Stimulated activated CD4-positive, alpha-beta T cell treated with anti-CD3 and anti-CD28 coated beads, Interleukin-1b, Interleukin-23, amount 100 ng/mL, for 24 hours (primary cell): ENCODE data around the gene JHY.
A peak's percentile ranks its signal among the peaks of the same experiment; 100 is the strongest.

ENCODE experiments used
- DNase-seq, 4 experiments: peaks; one replicate each; pipeline ENCODE4 v3.0.0-alpha.2; 2020; ENCODE audit warnings: low read depth in 4 of 4, low spot score in 1 of 4

JHY gene

DNA sequence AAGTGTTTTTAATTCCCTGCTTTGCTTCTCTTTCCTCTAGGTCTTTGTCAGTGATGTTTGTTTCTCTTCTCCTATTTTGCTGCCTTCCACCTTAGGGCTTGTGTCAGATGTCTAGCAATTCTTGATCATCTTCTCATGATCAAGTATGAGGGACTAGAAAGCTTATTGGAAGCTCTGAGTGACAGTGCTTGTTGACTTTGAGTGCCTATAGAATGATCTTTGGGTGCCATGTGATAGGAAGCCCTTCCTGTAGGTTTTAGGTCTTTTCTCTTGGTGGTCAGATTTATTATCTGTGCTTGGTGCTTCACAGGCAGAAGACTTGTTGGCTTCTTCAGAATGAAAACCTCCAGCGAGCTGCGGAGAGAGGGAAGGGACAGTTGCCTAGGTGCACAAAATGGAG lies 56.0 kb downstream of the JHY start:
- DNase-seq: no peak

DNA sequence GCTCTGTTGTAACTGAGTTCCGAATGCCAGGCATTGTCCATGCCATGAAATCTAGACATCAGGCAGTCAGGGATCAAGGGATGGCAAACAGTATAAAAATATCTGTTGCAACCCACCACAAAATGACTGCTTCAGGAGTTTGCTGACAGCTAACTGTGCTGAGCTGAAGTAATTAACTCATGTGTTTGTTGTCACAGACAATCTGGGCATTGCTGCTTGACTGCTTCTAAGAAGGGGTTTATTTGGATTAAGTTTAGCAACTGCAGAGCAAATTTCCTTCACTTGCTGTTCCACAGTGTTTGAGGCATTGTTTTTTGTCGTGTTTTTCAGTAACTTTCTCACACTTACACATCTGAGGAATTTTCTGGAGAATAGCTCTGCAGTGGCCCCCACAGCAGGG lies 68.7 kb downstream of the JHY start:
- no peak for DNase-seq

DNA sequence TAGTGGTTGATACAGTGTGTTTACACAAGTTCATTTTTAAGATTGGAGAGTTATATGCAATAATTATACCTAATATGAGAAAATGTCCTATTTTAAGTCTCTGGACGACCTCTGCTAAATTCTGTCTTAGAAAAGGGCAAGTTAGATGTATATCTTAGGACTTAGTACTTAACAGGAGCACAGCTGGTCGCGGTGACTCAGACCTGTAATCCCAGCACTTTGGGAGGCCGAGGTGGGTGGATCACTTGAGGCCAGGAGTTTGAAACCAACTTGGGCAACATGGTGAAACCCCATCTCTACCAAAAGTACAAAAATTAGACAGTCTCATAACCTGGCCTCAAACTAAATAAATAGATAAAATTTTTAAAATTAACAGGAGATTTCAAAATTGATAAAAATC lies 71.9 kb downstream of the JHY start:
- no peak for DNase-seq

DNA sequence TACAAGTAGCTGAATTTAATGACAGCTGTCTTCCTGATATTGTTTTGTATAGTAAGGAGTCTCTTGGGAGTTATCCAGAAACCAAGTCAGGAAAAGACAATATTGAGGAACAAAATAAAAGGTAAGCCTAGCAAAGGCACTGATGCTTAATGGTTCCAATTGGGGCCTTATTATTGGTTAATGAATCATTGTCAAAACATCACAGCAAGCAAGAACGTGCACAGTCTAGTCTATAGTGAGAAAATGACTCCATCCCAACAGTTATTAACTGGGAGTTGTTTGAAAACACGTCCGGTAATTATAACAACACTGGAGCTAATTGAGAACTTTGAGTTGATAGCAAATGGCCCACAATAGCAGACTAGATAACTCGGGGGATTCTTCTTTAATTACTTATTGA lies 81.4 kb downstream of the JHY start:
- DNase-seq: no peak

DNA sequence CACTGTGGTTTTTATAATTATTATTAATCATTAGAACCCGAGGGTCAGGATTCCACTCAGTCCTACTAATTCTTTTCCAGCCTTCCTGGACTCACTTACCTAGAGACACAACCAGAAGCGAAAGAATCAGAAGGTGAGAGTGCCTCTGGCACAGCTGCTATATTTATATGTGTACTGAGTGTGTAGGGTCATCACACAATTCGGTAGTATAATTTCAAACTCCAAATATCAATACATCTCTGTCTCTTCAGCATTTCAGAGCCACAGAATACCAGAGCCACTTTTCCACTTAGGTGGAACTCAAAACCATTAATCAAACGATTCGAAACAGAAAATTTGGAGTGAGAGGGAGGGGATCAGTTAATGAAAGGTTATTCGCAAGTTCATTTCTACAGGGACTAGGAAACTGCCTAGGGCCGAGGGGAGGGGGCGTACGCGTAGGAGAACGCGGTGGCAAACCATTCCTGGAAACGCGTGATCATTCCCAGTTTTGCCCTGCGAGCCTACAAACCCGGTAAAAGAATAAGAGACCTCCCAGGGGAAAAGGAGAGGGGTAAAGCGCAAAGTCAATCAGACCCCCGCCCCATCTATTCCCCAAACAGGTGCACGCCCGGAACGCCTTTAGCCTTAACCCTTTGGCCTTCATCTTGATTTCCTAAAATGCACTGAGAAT lies 93.6 kb downstream of the JHY start:
- no peak for DNase-seq

DNA sequence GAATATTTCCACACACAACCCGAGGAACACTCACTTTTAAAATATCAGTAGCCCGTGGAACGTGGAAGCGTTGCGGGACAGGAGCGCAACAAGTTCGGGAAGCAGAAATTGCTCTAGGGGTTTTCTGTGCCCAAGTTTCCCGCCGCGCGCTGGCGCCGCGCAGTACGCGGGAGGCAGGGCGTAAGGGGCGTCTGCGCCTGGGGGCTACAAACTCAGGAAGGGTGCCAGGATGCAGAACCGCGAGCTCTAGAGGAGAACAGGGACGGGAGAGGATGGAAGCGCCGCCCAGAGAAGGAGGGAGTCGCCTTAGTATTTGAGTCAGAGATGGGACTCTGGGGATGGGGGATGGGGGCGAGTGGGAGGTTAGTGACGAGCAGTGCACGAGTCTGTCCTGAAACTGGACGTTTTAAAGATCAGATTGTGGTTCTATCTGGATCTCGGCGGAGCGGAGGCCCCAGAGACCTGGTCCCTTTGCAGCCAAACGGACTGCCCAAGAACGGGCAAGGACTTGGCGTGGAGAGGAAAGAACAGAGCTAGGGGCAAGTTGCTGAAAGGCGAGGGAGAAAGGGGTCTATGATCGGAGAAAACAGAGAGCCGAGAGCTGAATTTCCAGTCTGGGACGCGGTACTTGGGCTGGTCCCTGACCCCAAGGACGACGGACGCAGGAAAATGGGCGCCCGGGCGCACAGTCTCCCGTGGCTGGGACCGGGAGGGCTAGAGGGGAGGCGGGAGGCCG lies 94.3 kb downstream of the JHY start:
- no peak for DNase-seq

DNA sequence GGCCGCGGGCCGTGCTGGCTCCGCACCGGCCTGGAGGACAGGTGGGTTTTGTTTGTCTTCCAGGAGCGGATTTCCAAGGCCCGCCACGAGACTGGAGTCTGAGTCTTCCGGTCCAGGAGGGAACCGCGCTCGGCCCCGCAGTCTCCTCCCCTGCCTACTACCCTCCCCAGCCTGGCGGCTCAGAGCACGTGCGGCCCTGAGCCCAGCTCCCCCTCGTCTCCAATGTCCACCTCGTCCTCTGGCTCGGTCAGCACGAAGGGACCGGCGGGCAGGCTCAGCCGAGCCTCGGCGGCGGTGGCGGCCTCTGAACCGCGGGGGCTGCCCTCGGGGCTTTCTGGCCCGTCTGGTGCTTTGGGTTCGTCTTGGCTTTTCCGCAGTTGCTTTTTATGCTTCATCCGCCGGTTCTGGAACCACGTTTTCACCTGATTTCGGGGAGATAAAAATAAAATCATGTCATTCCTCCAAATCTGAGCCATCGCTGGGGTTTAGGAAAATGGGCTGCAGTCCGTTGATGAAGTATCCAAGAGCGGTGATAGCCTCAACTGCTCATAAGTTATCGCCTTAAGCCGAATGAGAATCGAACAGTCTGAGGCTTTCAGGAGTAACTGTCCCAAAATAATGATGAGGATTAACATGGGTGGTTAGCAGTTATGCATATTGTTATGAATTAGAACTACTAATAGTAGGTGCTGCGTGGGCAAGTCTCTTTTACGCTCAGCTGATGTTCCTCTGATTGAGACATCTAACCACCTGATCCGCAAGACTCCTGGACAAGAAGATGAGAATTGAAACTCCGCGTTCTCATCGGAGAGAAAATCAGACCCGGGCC lies 95.1 kb downstream of the JHY start:
- DNase-seq: no peak

DNA sequence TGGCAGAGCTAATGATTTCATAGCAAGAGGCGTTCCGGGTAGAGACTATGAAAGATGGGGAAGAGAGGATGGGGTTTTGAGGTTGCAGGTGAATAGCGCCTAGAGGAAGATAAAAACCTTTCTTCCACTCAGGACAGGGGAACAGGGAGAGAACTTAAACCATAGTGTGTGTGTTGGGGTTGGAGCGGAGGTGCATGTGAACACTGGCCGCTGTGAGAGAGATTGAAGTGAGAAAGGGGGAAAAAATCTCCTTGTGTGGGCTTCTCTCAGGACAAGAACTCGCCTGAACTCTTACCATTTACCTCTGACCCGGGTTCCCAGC lies 95.7 kb downstream of the JHY start:
- no peak for DNase-seq

DNA sequence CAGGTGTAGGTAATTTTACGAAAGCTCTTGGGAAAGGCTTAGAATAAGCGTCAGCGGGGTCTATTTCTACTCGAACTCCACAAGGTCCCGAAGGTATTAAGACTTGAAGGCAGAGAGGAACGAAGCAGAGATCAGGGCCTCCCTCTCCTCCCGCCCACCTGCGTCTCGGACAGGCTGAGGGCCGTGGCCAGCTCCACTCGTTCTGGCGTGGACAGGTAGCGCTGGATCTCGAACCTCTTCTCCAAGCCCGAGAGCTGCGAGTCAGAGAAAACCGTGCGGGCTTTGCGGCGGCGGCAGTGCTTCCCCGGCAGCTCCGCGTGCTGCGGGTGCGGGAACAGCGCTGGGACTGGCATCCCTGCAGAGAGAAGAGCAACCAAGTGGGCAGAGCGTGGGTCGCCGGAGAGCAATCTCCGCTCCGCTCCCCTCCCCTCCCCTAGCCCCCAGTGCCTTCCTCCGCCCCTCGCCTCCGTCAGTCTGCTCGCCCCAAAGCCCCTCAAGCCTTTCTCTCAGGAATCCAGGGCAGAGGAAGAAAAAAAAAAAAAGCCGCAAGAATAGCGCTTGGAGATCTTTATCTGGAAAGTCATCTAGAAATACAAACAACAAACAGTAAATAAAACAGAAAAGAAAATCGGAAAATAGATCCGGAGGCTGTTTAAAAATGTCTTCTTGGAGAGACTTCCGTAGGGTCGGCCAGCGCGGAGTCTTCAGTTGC lies 96.7 kb downstream of the JHY start:
- DNase-seq: no peak

DNA sequence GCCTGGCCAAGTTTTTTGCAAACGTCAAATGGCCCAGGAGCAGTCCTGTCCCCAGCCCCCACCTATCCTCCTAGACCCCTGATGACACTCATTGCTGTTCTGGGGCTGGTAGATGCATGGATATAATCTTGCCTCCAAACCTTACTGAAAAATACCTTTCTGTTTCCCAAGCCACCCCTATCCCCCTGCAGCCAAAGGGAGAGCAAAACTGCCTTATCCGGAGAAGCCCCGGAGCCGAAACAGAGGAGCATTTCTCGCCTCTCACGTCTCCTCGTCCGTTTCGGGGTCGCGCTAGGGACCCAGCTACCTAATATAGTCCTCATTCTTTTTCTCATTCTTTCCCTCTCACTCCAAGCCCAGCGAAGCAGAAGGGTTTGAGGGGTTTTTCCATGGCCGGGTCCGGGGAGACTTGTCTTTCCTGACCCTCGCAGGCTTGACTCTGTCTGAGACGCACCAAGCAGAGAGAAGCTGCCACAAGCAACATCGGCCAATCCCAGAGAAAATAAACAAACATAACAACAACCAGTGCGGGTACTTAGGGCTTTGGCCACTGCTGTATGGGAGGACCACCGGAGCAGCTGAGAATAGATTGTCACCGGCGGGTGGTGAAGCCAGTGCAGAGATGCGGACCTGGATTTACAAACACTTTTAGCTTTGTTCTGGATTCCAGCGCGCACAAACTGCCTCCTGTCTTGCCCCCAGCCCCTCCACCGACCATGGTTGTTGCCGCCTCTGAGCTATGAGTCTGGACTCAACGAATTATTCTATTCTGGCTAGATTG lies 97.4 kb downstream of the JHY start:
- no peak for DNase-seq

DNA sequence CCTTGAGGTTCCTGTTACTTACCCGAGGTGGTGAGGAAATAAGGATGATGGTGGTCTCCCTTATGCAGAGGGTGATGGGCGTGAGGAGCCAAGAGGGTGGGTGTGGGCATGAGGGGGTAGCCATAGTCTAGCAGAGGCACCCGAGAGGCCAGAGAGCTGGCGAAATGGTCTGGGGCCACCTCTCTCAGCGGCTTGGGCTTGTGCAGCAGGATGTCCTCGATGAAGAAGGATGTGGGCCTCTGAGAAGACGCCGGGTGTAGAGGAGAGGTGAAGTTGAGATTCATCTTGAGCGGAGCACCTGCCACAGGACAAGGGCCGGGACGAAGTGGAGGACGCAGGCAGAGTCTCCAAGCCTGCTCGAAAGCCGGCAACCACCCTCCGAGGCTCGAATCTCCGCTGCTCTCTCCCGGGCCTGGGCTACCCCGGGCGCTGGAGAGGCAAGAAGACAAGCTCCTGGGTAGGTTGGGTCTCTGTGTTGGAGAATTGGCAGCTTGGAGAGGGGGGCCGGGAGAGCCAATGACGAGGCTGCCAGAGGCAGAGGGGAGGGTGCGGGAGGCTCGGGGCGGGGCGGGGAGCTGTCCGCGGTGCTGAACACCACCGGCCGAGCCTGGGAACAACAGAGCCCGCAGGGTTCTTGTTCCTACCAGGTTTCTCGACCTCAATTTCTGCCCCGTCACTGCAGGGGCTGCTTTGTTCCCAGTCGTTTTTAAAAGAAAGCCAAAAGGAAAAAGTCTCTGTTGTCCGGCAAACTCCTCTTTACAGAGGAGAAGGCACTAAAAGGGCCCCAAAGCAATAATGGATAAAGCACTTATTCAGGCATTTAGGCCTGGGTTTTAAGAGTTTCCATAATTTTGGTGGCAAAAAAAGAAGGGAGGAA lies 99.1 kb downstream of the JHY start, which contains the start of gene BSX:
Gene BSX, minus strand, starts transcription at position 447 of the 877 bp plus-strand sequence. Its CDS starts 163 bp downstream, at position 284.
- DNase-seq: peak in 3 of 4 experiments; percentile 29 to 40 (median 33)

DNA sequence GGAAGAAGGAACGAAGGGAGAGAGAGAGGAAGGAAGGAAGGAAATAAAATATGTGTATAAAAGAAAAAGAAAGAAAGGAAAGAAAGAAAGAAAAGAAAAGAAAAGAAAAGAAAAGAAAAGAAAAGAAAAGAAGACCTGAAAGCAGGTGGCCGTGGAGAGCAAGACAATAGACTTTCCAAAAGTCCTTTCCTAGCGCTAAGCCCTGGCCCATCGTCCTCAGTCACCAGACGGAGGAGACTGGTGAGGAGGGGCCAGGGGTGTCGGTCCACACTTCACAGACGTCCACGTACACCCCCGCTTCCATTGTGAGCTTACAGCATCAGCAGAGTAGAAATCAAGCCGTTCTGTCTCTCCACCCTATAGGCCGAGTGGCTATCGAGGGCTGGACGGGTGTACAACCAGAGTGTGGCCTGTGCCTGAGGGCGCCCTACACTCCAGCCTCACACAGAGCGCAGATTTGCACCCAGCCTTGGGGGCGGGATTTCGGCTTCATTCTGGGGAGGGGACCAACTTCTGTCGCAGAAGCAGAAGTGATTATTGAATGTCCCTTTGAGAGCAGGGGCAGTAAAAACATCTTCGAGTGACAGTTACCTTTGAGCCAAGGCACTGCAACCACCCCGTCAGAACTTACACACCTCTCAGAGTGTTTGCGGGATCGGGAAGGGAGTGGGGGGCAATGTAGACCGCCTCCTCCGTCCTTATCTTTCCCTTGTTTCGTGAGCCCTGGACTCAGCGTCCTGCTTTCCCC lies 101.1 kb downstream of the JHY start:
- no peak for DNase-seq

DNA sequence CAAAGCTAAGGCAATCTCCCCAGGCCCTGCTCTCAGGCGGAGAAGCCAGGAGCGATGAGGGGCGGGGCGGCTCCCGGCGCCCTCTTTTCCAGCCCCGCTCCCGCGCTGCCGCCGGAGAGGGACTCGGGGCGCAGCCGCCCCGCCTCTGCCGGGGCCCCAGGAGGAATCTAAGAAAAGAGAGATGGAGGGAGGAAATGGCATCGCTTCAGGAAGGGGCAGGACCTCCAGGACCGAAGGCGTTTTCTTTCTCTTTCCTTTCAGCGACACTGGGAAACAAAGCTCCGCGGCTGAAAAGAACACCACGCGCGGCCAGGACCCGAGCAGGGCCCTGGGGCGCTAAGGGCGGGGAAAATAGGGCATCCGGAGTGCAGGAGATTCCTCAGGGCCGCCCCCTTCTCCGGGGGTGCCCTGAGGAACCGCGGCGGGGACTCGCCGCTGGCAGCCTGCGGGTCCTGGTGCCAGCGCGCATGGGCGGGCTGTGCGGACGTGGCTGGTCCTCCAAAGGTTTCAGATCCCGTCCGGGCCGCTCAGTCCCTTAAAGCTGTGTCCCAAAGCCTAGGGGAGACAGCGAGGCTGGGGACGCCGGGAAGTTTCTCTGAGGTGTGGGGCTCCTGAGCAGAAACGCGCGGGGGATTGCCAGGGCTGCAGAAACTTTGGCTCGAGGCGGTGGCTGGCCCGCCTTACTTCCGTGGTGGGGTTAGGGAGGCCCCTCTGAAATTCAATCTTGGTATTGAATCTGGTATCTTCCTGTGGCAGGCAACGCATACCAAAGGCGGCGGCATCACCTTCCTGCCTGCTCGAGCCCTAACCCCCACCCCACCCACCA lies 101.8 kb downstream of the JHY start:
- DNase-seq: no peak

DNA sequence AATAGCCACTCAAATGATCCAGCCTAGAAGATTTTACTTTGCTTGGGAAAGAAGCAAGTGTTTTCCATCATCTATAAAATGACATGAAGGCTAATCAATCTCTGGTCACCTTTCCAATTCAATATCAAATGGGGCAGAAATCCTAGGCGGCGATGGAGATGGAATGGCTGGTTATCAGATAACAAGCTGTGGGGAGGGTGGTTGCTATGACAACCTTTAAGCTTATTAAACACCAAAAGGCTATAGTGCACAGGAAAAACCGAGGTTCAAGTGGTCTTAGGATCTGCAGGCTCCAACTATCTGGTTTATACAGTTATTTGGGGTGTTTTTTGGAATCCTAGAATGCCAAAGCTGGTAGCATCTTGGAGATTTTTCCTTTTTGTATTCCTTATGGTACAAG lies 113.0 kb downstream of the JHY start:
- no peak for DNase-seq

DNA sequence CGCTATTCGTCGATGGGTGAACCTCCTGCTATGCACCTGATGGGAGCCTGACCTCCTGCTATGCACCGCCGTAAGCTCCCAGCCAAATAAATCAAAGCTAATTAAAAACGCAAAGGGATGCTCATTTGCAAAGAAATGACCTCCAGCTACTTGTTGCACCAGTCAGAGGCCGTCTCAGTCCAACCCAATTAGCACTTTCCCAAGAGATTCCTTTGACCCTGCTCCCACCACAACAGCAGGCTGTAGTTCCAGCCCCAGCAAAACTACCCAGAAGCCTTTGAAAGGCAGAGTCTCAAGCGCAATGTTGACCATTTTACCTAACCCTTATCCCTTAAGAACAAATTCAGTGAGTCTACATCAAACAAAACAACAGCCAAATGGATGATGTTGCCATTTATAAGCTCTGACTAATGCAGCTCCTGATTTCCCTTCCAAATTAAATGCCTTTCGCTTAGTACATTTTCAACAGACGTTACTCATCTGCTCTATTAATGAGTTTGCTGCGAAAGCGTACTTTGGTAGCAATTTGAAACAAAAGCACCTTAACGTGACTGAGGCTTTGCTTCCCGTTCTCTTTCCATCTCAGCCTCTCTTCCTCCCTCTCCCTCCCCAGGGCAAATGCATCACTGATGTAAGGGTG lies 116.3 kb downstream of the JHY start:
- DNase-seq: no peak

DNA sequence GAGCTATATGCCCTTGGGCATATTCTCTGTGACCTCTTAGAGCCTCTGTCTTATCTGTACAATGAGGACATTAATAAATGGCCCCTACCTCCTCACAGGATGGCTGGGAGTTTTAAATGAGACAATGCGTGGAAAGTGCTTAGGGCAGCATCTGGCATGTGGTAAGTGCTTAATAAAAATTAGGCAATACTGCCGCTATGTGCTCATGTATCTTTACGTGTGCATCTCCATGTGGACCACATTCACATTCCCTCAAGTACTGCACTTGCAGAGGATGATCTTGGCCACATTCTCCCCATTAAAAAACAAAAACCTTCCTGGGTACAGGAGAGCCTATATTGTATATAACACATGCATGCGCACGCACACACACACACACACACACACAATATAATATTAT lies 118.2 kb downstream of the JHY start:
- DNase-seq: no peak

DNA sequence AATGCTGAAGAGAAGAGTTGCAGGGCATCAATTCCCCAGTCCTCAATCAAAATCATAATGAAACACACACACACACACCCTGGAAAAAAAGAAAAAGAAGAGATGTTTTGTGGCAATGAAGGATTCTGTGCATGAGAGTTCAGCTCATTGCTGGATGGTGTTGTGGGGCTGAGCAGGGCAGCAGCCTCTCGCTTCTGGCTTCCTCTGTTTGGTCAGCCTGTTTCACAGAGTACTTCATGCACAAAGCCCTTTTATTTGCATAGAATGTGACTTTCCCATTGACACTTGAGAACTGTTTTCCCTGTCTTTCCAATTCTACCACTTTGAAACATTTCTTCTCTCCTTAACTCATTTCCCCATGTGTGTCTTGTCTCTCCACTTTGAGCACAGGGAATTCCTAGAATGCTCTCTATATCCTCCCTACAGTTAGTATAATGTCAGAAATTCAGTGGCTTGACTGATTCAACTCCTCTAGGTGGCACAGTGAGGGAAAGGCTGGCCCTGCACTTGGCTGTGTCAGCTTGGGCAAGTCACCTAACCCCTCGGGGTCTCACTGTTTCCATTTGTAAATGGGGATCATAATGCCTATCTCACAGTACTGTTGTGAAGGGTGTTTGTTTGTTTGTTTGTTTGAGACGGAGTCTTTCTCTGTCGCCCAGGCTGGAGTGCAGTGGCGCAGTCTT lies 124.4 kb downstream of the JHY start:
- no peak for DNase-seq
